Lower lobe of right lung (tissue), 2 donors: ENCODE measurements around the gene KIFAP3. TPM values are rescaled to one million over a fixed set of nuclear protein-coding genes. Genes with fewer than 3 reads are reported as not detected.

ENCODE experiments used
- ATAC-seq, 2 donors: fragments of 200-7000 bp; cut with Tn5 transposase; one replicate each; pipeline ENCODE4 v1.9.1; 2020 to 2022; ENCODE audit warnings: mild to moderate bottlenecking in 2 of 2, moderate library complexity in 2 of 2
- DNase-seq: peaks from one replicate; pipeline ENCODE4 v3.0.0-alpha.2; 2020
- H3K27ac ChIP-seq: fragments of 200-600 bp; one replicate; pipeline ENCODE4 v1.8.0; 2022
- H3K27me3 ChIP-seq: fragments of 200-600 bp; one replicate; pipeline ENCODE4 v1.8.0; 2022; ENCODE audit warnings: low read depth
- H3K36me3 ChIP-seq: fragments of 200-600 bp; one replicate; pipeline ENCODE4 v1.8.0; 2022; ENCODE audit warnings: mild to moderate bottlenecking
- H3K4me1 ChIP-seq: fragments of 200-600 bp; one replicate; pipeline ENCODE4 v1.8.0; 2022
- H3K4me3 ChIP-seq: fragments of 200-600 bp; one replicate; pipeline ENCODE4 v1.8.0; 2022; ENCODE audit warnings: mild to moderate bottlenecking
- H3K9me3 ChIP-seq: fragments of 200-600 bp; one replicate; pipeline ENCODE4 v1.8.0; 2022
- CTCF ChIP-seq: fragments of 200-600 bp; IDR thresholded peaks from one replicate; pipeline ENCODE4 v1.8.0; 2022; ENCODE audit warnings: antibody characterized with exemption, mild to moderate bottlenecking
- intact Hi-C: fragments of 100-400 bp; cut with DNase I; formaldehyde crosslinking; loops from one replicate; pipeline ENCODE4 v1.11.0; 2022
- total RNA-seq: library from RNA; stranded (reverse); fragmentation: NEBNext Ultra II Directional; extraction: Animal tissue kit (Norgen Biotek cat#: 25700); gene quantifications from one replicate; pipeline ENCODE4 v1.2.1, GENCODE V29; 2021
- donor health status: DM: no; HTN: yes; CAD: no; lungs with severe emphysema.

Gene KIFAP3
- total RNA-seq, 1 donor from 2014 or later = 21.4 TPM

- H3K4me1 ChIP-seq = no peaks in the 10 kb centered on the region
- H3K27ac ChIP-seq = no peak overlapping the region
- H3K36me3 ChIP-seq = peaks cover 6% of the 10 kb centered on the region
- H3K9me3 ChIP-seq = no peaks in the 10 kb centered on the region
- no peak overlapping the region for H3K4me3 ChIP-seq
- DNase-seq (no peak), ATAC-seq (no peak)
- no peak for TF ChIP-seq CTCF
- H3K27me3 ChIP-seq = no peaks in the 10 kb centered on the region
- intact Hi-C loops = no loop called here
Measured at GRCh38 chr1:169945181-169945580, 129.3 kb downstream of the KIFAP3 start.

GRCh38 chr1:169944621-169945020 lies 129.9 kb downstream of the KIFAP3 start:
- no peak overlapping the region for H3K4me3 ChIP-seq
- H3K27me3 ChIP-seq = no peaks in the 10 kb centered on the region
- H3K36me3 ChIP-seq = peaks cover 6% of the 10 kb centered on the region
- DNase-seq (no peak), ATAC-seq (no peak)
- no peaks in the 10 kb centered on the region for H3K9me3 ChIP-seq
- no peak for TF ChIP-seq CTCF
- no peak overlapping the region for H3K27ac ChIP-seq
- no peaks in the 10 kb centered on the region for H3K4me1 ChIP-seq
- intact Hi-C loops = no loop called here

- Histone ChIP-seq H3K36me3 (peaks cover 6% of the 10 kb centered on the region), H3K9me3 (no peaks in the 10 kb centered on the region), H3K27ac (no peak overlapping the region), H3K4me3 (no peak overlapping the region), H3K27me3 (no peaks in the 10 kb centered on the region), H3K4me1 (no peaks in the 10 kb centered on the region)
- DNase-seq (no peak), ATAC-seq (no peak)
- no peak for TF ChIP-seq CTCF
- intact Hi-C loops = no loop called here
Measured at GRCh38 chr1:169943963-169944526, 130.4 kb downstream of the KIFAP3 start.

- intact Hi-C loops = no loop called here
- no peak for TF ChIP-seq CTCF
- no peaks in the 10 kb centered on the region for H3K4me1 ChIP-seq
- H3K27me3 ChIP-seq = no peaks in the 10 kb centered on the region
- ATAC-seq (no peak), DNase-seq (no peak)
- H3K4me3 ChIP-seq = no peak overlapping the region
- peaks cover 6% of the 10 kb centered on the region for H3K36me3 ChIP-seq
- no peaks in the 10 kb centered on the region for H3K9me3 ChIP-seq
- no peak overlapping the region for H3K27ac ChIP-seq
Measured at GRCh38 chr1:169941982-169942830, 132.3 kb downstream of the KIFAP3 start.

GRCh38 chr1:169933984-169934725 lies 140.3 kb downstream of the KIFAP3 start:
- Histone ChIP-seq H3K27ac (no peak overlapping the region), H3K9me3 (no peaks in the 10 kb centered on the region), H3K27me3 (no peaks in the 10 kb centered on the region), H3K4me1 (no peaks in the 10 kb centered on the region), H3K36me3 (no peaks in the 10 kb centered on the region), H3K4me3 (no peak overlapping the region)
- ATAC-seq (no peak), DNase-seq (no peak)
- no peak for TF ChIP-seq CTCF
- intact Hi-C loops = no loop called here
